Loucy (cell line): ENCODE data around the gene RNF26.

Experiments
- CTCF ChIP-seq: fragments of 200-600 bp; sonication (generic); conservative IDR thresholded peaks from 2 replicates; pipeline ENCODE4 v1.5.1; 2014; ENCODE audit warnings: mild to moderate bottlenecking, antibody characterized with exemption, low read length
- EZH2phosphoT487 ChIP-seq: fragments of 200-600 bp; IDR thresholded peaks from 2 replicates; pipeline ENCODE4 v1.6.1; 2018; ENCODE audit warnings: antibody characterized with exemption, mild to moderate bottlenecking, moderate library complexity, borderline replicate concordance

- TF ChIP-seq CTCF (no peak), EZH2phosphoT487 (no peak)
These were observed 20.9 kb downstream of the RNF26 start for GRCh38 chr11:119355091-119355843.
